ENCODE results near the gene LRRC2. TPM values are rescaled to one million over a fixed set of nuclear protein-coding genes. Genes with fewer than 3 reads are reported as not detected.
"Not testable (repeated sequence)": the region's sequence is repeated elsewhere in the genome, so short reads cannot be mapped to it uniquely, and the experiment has no call there.

The LRRC2 gene
- total RNA-seq, 2 donors from 2014 or later, result 7.0 to 29.7 TPM

DNA sequence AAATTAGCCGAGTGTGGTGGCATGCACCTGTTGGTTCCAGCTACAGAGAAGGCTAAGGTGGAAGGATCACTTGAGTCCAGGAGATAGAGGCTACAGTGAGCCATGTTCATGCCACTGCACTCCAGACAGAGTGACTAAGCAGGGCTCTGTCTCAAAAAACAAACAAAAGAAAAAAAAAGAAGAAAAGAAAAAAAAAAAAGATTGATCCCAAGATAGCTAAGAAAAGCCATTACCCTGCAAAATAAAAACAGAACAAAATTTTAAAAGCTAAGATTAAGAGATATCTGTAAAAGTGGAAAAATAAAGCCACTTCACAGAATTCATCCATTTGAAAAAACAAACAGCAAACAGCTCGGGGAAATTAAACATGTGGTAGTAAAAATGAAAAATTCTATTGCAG is 23.8 kb downstream of the LRRC2 start:
- no peaks in the 10 kb centered on the region for H3K27me3 ChIP-seq
- H3K4me3 ChIP-seq, result no peak overlapping the region
- TF ChIP-seq, protein P1, sequence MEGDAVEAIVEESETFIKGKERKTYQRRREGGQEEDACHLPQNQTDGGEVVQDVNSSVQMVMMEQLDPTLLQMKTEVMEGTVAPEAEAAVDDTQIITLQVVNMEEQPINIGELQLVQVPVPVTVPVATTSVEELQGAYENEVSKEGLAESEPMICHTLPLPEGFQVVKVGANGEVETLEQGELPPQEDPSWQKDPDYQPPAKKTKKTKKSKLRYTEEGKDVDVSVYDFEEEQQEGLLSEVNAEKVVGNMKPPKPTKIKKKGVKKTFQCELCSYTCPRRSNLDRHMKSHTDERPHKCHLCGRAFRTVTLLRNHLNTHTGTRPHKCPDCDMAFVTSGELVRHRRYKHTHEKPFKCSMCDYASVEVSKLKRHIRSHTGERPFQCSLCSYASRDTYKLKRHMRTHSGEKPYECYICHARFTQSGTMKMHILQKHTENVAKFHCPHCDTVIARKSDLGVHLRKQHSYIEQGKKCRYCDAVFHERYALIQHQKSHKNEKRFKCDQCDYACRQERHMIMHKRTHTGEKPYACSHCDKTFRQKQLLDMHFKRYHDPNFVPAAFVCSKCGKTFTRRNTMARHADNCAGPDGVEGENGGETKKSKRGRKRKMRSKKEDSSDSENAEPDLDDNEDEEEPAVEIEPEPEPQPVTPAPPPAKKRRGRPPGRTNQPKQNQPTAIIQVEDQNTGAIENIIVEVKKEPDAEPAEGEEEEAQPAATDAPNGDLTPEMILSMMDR (IDR thresholded peaks at IDR 0.05), result no peak
- H3K27ac ChIP-seq, result no peak overlapping the region
- H3K9me3 ChIP-seq, result no peaks in the 10 kb centered on the region
- H3K4me1 ChIP-seq, result peaks cover 0 to 7% of the 10 kb centered on the region in 2 donors
- no peak for DNase-seq (ENCODE audit: low spot score)
- H3K36me3 ChIP-seq, result no peaks in the 10 kb centered on the region

DNA sequence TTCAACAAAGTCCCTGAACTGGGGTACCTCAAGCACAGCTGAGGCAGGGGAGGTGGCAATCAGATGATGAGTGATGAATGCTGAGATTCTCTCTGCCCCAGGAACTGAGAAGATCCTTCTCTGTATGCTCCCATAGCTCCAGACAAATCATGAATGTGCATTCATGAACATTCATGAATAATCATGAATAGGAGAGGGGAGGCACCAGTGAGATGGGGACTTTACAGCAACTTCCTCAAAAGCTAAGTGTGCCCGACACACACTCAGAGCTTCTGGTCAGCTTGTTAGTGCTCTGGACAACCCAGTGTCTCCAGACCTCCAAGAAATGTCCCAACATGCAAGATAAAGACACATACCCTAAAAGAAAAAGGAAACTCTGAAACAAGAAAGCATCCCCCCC is 24.3 kb downstream of the LRRC2 start:
- peaks cover 0 to 7% of the 10 kb centered on the region in 2 donors for H3K4me1 ChIP-seq
- no peaks in the 10 kb centered on the region for H3K9me3 ChIP-seq
- H3K4me3 ChIP-seq, result no peak overlapping the region
- TF ChIP-seq, protein P1 (IDR thresholded peaks at IDR 0.05), result no peak
- H3K27ac ChIP-seq, result no peak overlapping the region
- no peaks in the 10 kb centered on the region for H3K27me3 ChIP-seq
- no peak for DNase-seq (ENCODE audit: low spot score)
- no peaks in the 10 kb centered on the region for H3K36me3 ChIP-seq

DNA sequence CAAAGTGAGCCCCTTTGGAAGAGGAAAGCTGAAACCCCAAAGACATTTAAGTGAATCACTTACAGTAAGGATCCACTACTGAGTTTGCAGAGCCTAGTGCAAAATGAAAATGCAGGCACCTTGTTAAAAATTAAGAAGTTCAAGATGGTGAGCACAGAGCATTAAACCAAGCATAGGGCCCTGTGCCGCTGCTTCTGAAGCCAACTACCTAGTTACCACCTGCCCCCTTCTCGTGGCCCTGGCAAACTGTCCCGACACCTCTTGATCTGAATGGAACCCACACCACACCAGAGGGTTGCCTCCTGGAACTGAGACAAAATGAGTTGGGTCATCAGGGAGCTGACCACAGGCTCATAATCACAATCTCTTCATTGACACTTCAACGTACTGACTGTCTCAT is 25.6 kb downstream of the LRRC2 start:
- TF ChIP-seq, protein P1 (IDR thresholded peaks at IDR 0.05), result no peak
- Histone ChIP-seq H3K4me3 (no peak overlapping the region), H3K27ac (no peak overlapping the region), H3K36me3 (no peaks in the 10 kb centered on the region), H3K4me1 (peaks cover 0 to 7% of the 10 kb centered on the region in 2 donors), H3K9me3 (no peaks in the 10 kb centered on the region), H3K27me3 (no peaks in the 10 kb centered on the region)
- no peak for DNase-seq (ENCODE audit: low spot score)

DNA sequence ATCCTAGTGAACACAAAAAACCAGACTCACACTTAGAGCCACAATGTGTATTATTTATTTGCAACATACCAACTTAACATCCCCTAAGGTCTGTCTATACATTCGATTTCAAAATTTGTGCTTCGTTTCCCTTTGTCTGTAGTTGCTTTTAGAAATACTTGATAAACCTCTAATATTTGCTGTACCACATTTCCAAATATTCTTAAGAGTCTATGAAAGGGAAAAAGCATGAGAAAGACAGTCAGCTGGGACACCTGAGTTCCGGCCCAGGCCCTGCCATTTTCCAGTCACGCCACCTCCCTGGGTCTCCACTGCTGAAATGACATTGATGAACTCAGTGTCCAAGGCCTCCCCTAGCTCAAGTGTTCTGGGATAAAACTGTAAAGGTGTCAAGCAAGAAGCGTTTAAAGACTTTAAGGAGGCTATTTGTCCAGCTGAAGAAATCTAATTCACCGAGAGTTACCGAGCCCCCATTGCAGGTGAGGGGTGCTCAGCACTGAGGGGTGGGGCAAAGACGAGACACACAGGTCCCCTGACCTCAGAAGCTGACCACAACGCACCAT is 26.6 kb downstream of the LRRC2 start:
- Histone ChIP-seq H3K36me3 (no peaks in the 10 kb centered on the region), H3K4me1 (peaks cover 0 to 7% of the 10 kb centered on the region in 2 donors), H3K9me3 (no peaks in the 10 kb centered on the region), H3K4me3 (no peak overlapping the region), H3K27ac (no peak overlapping the region), H3K27me3 (no peaks in the 10 kb centered on the region)
- DNase-seq (ENCODE audit: low spot score), result no peak
- TF ChIP-seq, protein P1 (IDR thresholded peaks at IDR 0.05), result no peak

DNA sequence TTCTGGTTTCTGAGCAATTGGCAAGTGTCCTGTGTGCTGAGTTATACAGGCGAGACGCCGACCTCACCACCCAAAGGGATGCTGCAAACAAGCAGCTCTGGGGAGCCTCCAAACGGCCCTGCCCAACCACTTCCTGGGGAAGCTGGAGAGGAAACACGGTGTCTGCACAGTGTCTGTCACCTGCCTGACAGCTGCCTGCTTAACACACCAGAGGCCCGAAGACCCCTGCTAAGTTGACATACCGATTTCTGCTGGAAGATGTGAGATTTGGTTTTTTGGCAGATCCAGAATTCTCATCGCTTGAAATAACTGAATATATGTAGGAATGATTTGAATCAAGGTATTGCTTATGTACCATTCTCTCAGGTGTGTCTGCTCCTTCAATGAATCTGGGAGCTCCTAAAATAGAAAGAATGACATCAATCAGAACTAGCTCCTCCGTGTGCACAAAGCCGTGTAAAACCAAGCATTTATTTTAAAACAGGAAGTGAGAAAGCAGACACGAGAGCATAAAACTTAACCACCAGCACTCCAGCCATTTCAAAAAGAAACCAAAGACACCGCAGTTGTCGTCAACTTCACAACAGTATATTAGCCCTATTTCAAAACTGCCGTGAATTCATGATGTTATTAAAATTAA is 27.2 kb downstream of the LRRC2 start:
- peaks cover 0 to 7% of the 10 kb centered on the region in 2 donors for H3K4me1 ChIP-seq
- no peaks in the 10 kb centered on the region for H3K9me3 ChIP-seq
- no peaks in the 10 kb centered on the region for H3K27me3 ChIP-seq
- H3K27ac ChIP-seq, result no peak overlapping the region
- no peak overlapping the region for H3K4me3 ChIP-seq
- no peak for DNase-seq (ENCODE audit: low spot score)
- TF ChIP-seq, protein P1 (IDR thresholded peaks at IDR 0.05), result no peak
- no peaks in the 10 kb centered on the region for H3K36me3 ChIP-seq

DNA sequence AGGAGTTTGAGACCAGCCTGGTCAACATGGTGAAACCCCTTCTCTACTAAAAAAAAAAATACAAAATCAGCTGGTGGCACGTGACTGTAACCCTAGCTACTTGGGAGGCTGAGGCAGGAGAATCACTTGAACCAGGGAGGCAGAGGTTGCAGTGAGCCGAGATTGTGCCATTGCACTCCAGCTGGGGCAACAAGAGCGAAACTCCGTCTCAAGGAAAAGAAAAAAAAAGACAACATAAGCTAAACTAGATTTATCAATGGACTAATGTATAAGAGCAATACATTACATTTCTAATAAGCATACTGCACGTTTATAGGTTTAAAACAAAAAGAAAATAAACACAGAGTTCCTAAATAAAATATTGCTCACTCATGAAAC is 27.7 kb downstream of the LRRC2 start:
- not testable (repeated sequence) for H3K9me3 ChIP-seq; H3K4me3 ChIP-seq; H3K36me3 ChIP-seq; H3K4me1 ChIP-seq; DNase-seq (ENCODE audit: low spot score); H3K27me3 ChIP-seq; H3K27ac ChIP-seq
